ENCODE measurements around the gene ANXA10. TPM values are rescaled to one million over a fixed set of nuclear protein-coding genes. Genes with fewer than 3 reads are reported as not detected.

Gene ANXA10
- polyA plus RNA-seq, 1 of the 3 experiments (the other 2 are of a cell fraction): 0.23 TPM

DNA sequence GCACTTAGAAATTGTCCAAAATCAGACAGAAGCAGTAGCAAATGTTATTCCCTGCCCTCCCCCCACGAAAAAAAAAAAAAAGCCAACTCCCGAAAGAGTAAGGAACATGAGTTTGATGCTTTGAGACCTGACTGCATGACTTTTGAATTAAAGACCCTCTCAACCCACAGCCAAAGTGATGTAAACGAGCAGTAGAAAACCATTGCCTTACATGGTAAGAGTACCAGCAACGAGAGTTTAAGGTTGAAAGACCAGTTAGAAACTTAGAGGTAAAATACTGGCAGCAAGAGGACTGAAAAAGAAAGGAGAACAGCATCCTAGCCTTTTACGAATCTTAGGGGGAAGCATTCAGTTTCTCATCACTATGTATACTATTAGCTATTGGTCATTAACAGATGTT, 10.0 kb upstream of the ANXA10 start:
- no peak overlapping the region for H2AFZ ChIP-seq (ENCODE audit: low read depth)
- no peak overlapping the region for H3K27ac ChIP-seq (ENCODE audit: low read depth in 2 of 2, low read length in 1 of 2)
- no peak overlapping the region for H3K4me3 ChIP-seq (ENCODE audit: low read depth in 2 of 2, low read length in 1 of 2)
- WGBS (ENCODE audit: low lambda C conversion rate): 49% methylated on average over 5 of the region's 5 CpGs
- H3K36me3 ChIP-seq (replicated peaks in 1 of 2; ENCODE audit: control insufficient read depth in 1 of 2, insufficient read depth in 2 of 2, low read length in 1 of 2): no peaks in the 10 kb centered on the region
- H3K4me1 ChIP-seq (ENCODE audit: control insufficient read depth in 1 of 2, insufficient read depth in 2 of 2, low read depth in 1 of 2, low read length in 1 of 2): no peaks in the 10 kb centered on the region
- H3F3A ChIP-seq (replicated peaks; ENCODE audit: insufficient read depth): no peaks in the 10 kb centered on the region
- ChIA-PET POLR2A (no interaction called here), CTCF (no interaction called here)
- no peak overlapping the region for H3K4me2 ChIP-seq
- H3K9me3 ChIP-seq: no peaks in the 10 kb centered on the region
- no peaks in the 10 kb centered on the region for H3K79me2 ChIP-seq (ENCODE audit: insufficient read depth)
- no peaks in the 10 kb centered on the region for H4K20me1 ChIP-seq (ENCODE audit: insufficient read depth)
- H3K27me3 ChIP-seq (ENCODE audit: insufficient read depth): no peaks in the 10 kb centered on the region
- H3K9ac ChIP-seq: no peak overlapping the region
- H3K9me2 ChIP-seq: no peaks in the 10 kb centered on the region
- no peak for TF ChIP-seq TAF1 (IDR thresholded peaks at IDR 0.05; ENCODE audit: borderline replicate concordance, low read depth, low read length)
- TF ChIP-seq, protein P1, sequence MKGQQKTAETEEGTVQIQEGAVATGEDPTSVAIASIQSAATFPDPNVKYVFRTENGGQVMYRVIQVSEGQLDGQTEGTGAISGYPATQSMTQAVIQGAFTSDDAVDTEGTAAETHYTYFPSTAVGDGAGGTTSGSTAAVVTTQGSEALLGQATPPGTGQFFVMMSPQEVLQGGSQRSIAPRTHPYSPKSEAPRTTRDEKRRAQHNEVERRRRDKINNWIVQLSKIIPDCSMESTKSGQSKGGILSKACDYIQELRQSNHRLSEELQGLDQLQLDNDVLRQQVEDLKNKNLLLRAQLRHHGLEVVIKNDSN (IDR thresholded peaks at IDR 0.05; ENCODE audit: borderline replicate concordance, low read depth): no peak
- TF ChIP-seq, protein P2, sequence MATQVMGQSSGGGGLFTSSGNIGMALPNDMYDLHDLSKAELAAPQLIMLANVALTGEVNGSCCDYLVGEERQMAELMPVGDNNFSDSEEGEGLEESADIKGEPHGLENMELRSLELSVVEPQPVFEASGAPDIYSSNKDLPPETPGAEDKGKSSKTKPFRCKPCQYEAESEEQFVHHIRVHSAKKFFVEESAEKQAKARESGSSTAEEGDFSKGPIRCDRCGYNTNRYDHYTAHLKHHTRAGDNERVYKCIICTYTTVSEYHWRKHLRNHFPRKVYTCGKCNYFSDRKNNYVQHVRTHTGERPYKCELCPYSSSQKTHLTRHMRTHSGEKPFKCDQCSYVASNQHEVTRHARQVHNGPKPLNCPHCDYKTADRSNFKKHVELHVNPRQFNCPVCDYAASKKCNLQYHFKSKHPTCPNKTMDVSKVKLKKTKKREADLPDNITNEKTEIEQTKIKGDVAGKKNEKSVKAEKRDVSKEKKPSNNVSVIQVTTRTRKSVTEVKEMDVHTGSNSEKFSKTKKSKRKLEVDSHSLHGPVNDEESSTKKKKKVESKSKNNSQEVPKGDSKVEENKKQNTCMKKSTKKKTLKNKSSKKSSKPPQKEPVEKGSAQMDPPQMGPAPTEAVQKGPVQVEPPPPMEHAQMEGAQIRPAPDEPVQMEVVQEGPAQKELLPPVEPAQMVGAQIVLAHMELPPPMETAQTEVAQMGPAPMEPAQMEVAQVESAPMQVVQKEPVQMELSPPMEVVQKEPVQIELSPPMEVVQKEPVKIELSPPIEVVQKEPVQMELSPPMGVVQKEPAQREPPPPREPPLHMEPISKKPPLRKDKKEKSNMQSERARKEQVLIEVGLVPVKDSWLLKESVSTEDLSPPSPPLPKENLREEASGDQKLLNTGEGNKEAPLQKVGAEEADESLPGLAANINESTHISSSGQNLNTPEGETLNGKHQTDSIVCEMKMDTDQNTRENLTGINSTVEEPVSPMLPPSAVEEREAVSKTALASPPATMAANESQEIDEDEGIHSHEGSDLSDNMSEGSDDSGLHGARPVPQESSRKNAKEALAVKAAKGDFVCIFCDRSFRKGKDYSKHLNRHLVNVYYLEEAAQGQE (IDR thresholded peaks at IDR 0.05; ENCODE audit: low read depth, low read length): no peak
- no peak for TF ChIP-seq EZH2phosphoT487 (IDR thresholded peaks at IDR 0.05; ENCODE audit: borderline replicate concordance, low read depth)
- TF ChIP-seq, protein P3, sequence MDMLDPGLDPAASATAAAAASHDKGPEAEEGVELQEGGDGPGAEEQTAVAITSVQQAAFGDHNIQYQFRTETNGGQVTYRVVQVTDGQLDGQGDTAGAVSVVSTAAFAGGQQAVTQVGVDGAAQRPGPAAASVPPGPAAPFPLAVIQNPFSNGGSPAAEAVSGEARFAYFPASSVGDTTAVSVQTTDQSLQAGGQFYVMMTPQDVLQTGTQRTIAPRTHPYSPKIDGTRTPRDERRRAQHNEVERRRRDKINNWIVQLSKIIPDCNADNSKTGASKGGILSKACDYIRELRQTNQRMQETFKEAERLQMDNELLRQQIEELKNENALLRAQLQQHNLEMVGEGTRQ (IDR thresholded peaks at IDR 0.05; ENCODE audit: borderline replicate concordance, low read depth, low read length): no peak
- TF ChIP-seq TEAD4 (IDR thresholded peaks at IDR 0.05; ENCODE audit: borderline replicate concordance, insufficient read depth): no peak
- TF ChIP-seq, protein P4, sequence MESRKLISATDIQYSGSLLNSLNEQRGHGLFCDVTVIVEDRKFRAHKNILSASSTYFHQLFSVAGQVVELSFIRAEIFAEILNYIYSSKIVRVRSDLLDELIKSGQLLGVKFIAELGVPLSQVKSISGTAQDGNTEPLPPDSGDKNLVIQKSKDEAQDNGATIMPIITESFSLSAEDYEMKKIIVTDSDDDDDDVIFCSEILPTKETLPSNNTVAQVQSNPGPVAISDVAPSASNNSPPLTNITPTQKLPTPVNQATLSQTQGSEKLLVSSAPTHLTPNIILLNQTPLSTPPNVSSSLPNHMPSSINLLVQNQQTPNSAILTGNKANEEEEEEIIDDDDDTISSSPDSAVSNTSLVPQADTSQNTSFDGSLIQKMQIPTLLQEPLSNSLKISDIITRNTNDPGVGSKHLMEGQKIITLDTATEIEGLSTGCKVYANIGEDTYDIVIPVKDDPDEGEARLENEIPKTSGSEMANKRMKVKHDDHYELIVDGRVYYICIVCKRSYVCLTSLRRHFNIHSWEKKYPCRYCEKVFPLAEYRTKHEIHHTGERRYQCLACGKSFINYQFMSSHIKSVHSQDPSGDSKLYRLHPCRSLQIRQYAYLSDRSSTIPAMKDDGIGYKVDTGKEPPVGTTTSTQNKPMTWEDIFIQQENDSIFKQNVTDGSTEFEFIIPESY (IDR thresholded peaks at IDR 0.05; ENCODE audit: borderline replicate concordance, low read depth): no peak
- TF ChIP-seq ELF1 (IDR thresholded peaks at IDR 0.05): no peak
- TF ChIP-seq JUND (IDR thresholded peaks at IDR 0.05): no peak
- TF ChIP-seq POLR2AphosphoS5 (IDR thresholded peaks at IDR 0.05; ENCODE audit: low read depth, low read length): no peak
- no peak for TF ChIP-seq RFX5 (IDR thresholded peaks at IDR 0.05; ENCODE audit: low read length)
- TF ChIP-seq, protein P5, sequence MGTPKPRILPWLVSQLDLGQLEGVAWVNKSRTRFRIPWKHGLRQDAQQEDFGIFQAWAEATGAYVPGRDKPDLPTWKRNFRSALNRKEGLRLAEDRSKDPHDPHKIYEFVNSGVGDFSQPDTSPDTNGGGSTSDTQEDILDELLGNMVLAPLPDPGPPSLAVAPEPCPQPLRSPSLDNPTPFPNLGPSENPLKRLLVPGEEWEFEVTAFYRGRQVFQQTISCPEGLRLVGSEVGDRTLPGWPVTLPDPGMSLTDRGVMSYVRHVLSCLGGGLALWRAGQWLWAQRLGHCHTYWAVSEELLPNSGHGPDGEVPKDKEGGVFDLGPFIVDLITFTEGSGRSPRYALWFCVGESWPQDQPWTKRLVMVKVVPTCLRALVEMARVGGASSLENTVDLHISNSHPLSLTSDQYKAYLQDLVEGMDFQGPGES (IDR thresholded peaks at IDR 0.05; ENCODE audit: low read depth, low read length): no peak
- TF ChIP-seq SIN3A (IDR thresholded peaks at IDR 0.05; ENCODE audit: borderline replicate concordance, low read depth, low read length): no peak
- TF ChIP-seq, protein P6, sequence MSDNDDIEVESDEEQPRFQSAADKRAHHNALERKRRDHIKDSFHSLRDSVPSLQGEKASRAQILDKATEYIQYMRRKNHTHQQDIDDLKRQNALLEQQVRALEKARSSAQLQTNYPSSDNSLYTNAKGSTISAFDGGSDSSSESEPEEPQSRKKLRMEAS (IDR thresholded peaks at IDR 0.05; ENCODE audit: low read depth): no peak
- no peak for TF ChIP-seq MXI1 (IDR thresholded peaks at IDR 0.05; ENCODE audit: low read depth, low read length)
- no peak for TF ChIP-seq RAD21 (IDR thresholded peaks at IDR 0.05; ENCODE audit: low read length)
- TF ChIP-seq MEF2A (IDR thresholded peaks at IDR 0.05; ENCODE audit: borderline replicate concordance, low read depth): no peak
- no peak for TF ChIP-seq NFIC (IDR thresholded peaks at IDR 0.05; ENCODE audit: borderline replicate concordance)
- no peak for TF ChIP-seq RCOR1 (IDR thresholded peaks at IDR 0.05; ENCODE audit: low read length)
- TF ChIP-seq RXRA (IDR thresholded peaks at IDR 0.05; ENCODE audit: borderline replicate concordance, low read depth): no peak
- DNase-seq: no peak
